Panc1 (cell line): ENCODE measurements around the gene PRKG1. TPM values are rescaled to one million over a fixed set of nuclear protein-coding genes. Genes with fewer than 3 reads are reported as not detected.

Experiments
- ATAC-seq: fragments of 200-7000 bp; cut with Tn5 transposase; 2 replicates; pipeline ENCODE4 v1.9.1; 2020; ENCODE audit warnings: mild to moderate bottlenecking, moderate library complexity
- BruUV-seq: library from RNA; stranded (reverse); fragments of 400-500 nt; replicated peaks from 2 replicates; lab custom pipeline; 2021; lab: Mats Ljungman, UMichigan
- CTCF ChIA-PET: fragments of 300-600 bp; sonication (Branson Sonifier 250); formaldehyde crosslinking; loops from one replicate; lab custom pipeline; 2022; ENCODE audit warnings: antibody characterized with exemption; lab: Charles Lee
- POLR2A ChIA-PET: fragments of 300-600 bp; sonication (Branson Sonifier 250); formaldehyde crosslinking; loops from one replicate; lab custom pipeline; 2022; ENCODE audit warnings: antibody characterized with exemption; lab: Charles Lee
- DNase-seq: peaks from one replicate; pipeline ENCODE4 v3.0.0-alpha.2; 2010; ENCODE audit warnings: low read depth, low spot score
- H3K27ac ChIP-seq: 2 replicates; pipeline ENCODE4 v1.5.1; 2011; ENCODE audit warnings: mild to moderate bottlenecking, low read length, inconsistent platforms
- H3K27me3 ChIP-seq: fragments of 200-500 bp; sonication (Bioruptor generic); 2 replicates; pipeline ENCODE4 v1.6.0; 2014; ENCODE audit warnings: low read length, inconsistent platforms; ENCODE audit not compliant: control insufficient read depth, insufficient read depth
- H3K36me3 ChIP-seq: fragments of 200-500 bp; sonication (Bioruptor generic); 2 replicates; pipeline ENCODE4 v1.5.1; 2014; ENCODE audit warnings: inconsistent platforms, mild to moderate bottlenecking, low read length, moderate library complexity; ENCODE audit not compliant: control insufficient read depth, insufficient read depth
- H3K4me1 ChIP-seq: 2 replicates; pipeline ENCODE4 v1.5.1; 2011; ENCODE audit warnings: inconsistent platforms, mild to moderate bottlenecking, low read length, moderate library complexity; ENCODE audit not compliant: control insufficient read depth, insufficient read depth
- H3K4me3 ChIP-seq, 2 experiments: 2 replicates each; pipeline ENCODE4 v1.5.1; 2011 to 2012; ENCODE audit warnings: low read depth in 2 of 2, low read length in 2 of 2, mild to moderate bottlenecking in 2 of 2, inconsistent platforms in 1 of 2, moderate library complexity in 1 of 2
- H3K9me3 ChIP-seq: fragments of 200-500 bp; sonication (Bioruptor generic); 2 replicates; pipeline ENCODE4 v1.5.1; 2014; ENCODE audit warnings: low read depth, mild to moderate bottlenecking, inconsistent platforms, low read length, moderate library complexity; ENCODE audit not compliant: control insufficient read depth, insufficient read depth
- CTCF ChIP-seq: fragments of 450-650 bp; IDR thresholded peaks from 2 replicates; pipeline ENCODE4 v1.5.1; 2017; ENCODE audit warnings: mild to moderate bottlenecking
- POLR2AphosphoS5 ChIP-seq: IDR thresholded peaks from 2 replicates; pipeline ENCODE4 v1.6.1; 2012; ENCODE audit warnings: mild to moderate bottlenecking, low read depth, low read length, moderate library complexity
- REST ChIP-seq, 2 experiments: IDR thresholded peaks; 2 replicates each; pipeline ENCODE4 v1.6.1; 2011 to 2012; ENCODE audit warnings: low read depth in 2 of 2, control low read depth in 1 of 2, low read length in 1 of 2, mild to moderate bottlenecking in 1 of 2, moderate library complexity in 1 of 2; ENCODE audit not compliant: insufficient read depth in 1 of 2
- SIN3A ChIP-seq: IDR thresholded peaks from 2 replicates; pipeline ENCODE4 v1.6.1; 2012; ENCODE audit warnings: low read depth, mild to moderate bottlenecking, low read length, moderate library complexity, borderline replicate concordance; ENCODE audit not compliant: insufficient read depth
- TCF7L2 ChIP-seq: IDR thresholded peaks from 2 replicates; pipeline ENCODE4 v1.6.1; 2011; ENCODE audit warnings: mild to moderate bottlenecking, low read depth, low read length, inconsistent platforms
- in situ Hi-C: cut with HindIII; loops from 2 replicates; pipeline ENCODE4 v1.10.0; 2016; ENCODE audit warnings: low sequenced_read_pairs, low pct_unique_long_range_greater_than_20kb
- intact Hi-C: fragments of 100-400 bp; cut with micrococcal nuclease; formaldehyde crosslinking; loops from one replicate; pipeline ENCODE4 v1.10.0; 2022; ENCODE audit not compliant: unreplicated experiment
- total RNA-seq: library from RNA; stranded (reverse); gene quantifications from one replicate; pipeline ENCODE4 v1.2.1, GENCODE V29; 2021; ENCODE audit not compliant: unreplicated experiment

Gene PRKG1
- total RNA-seq, 1 experiment from 2014 or later: 0.92 TPM

- intact Hi-C loops: no loop called here
- no peaks in the 10 kb centered on the region; the same call in 1 of the 2 replicates for H3K27me3 ChIP-seq
- TF ChIP-seq TCF7L2 (no peak), CTCF (no peak), SIN3A (no peak), REST (IDR thresholded peaks at IDR 0.05; ENCODE audit: insufficient read depth in 1 of 2, low read depth in 2 of 2, low read length in 1 of 2) (no peak), POLR2AphosphoS5 (no peak)
- ATAC-seq (no peak), DNase-seq (no peak)
- CTCF ChIA-PET: no interaction called here
- H3K4me1 ChIP-seq: no peaks in the 10 kb centered on the region
- no TSS peak for BruUV-seq
- POLR2A ChIA-PET: no interaction called here
- H3K9me3 ChIP-seq: no peaks in the 10 kb centered on the region
- in situ Hi-C loops: no loop called here
- no peak overlapping the region for H3K4me3 ChIP-seq
- no peak overlapping the region for H3K27ac ChIP-seq
- no peaks in the 10 kb centered on the region for H3K36me3 ChIP-seq
Observed at GRCh38 chr10:51711519-51711891, 637.2 kb downstream of the PRKG1 start.

GRCh38 chr10:51716981-51717380, 642.7 kb downstream of the PRKG1 start:
- ChIA-PET POLR2A (no interaction called here), CTCF (interaction anchor here (0.7 kb wide), 1 partner anchor 57 kb away, joined by 5 read pairs; no protein-coding TSS in a partner anchor)
- ATAC-seq (no peak), DNase-seq (no peak)
- no peak overlapping the region for H3K27ac ChIP-seq
- intact Hi-C loops: no loop called here
- H3K9me3 ChIP-seq: no peaks in the 10 kb centered on the region
- no TSS peak for BruUV-seq
- TF ChIP-seq POLR2AphosphoS5: no peak
- no peak for TF ChIP-seq SIN3A
- no peak for TF ChIP-seq REST (IDR thresholded peaks at IDR 0.05; ENCODE audit: insufficient read depth in 1 of 2, low read depth in 2 of 2, low read length in 1 of 2)
- no peak for TF ChIP-seq TCF7L2
- no peak for TF ChIP-seq CTCF
- no peaks in the 10 kb centered on the region for H3K4me1 ChIP-seq
- in situ Hi-C loops: no loop called here
- no peaks in the 10 kb centered on the region; the same call in 1 of the 2 replicates for H3K27me3 ChIP-seq
- no peaks in the 10 kb centered on the region for H3K36me3 ChIP-seq
- H3K4me3 ChIP-seq: no peak overlapping the region
